Renal cortical epithelial cell (primary cell): ENCODE measurements around the gene ARHGAP23. TPM values are rescaled to one million over a fixed set of nuclear protein-coding genes. Genes with fewer than 3 reads are reported as not detected.
"Not testable (repeated sequence)": the region's sequence is repeated elsewhere in the genome, so short reads cannot be mapped to it uniquely, and the experiment has no call there.

Experiments used
- DNase-seq: peaks from one replicate; pipeline ENCODE4 v3.0.0-alpha.2; 2011; ENCODE audit warnings: low read depth
- total RNA-seq: library from RNA; depleted of rRNA; stranded (reverse); fragments of >200 nt; gene quantifications from 2 replicates; pipeline ENCODE4 v1.2.3, GENCODE V29; 2014

Gene ARHGAP23
- total RNA-seq, 1 donor from 2014 or later = 47.9 TPM

DNA sequence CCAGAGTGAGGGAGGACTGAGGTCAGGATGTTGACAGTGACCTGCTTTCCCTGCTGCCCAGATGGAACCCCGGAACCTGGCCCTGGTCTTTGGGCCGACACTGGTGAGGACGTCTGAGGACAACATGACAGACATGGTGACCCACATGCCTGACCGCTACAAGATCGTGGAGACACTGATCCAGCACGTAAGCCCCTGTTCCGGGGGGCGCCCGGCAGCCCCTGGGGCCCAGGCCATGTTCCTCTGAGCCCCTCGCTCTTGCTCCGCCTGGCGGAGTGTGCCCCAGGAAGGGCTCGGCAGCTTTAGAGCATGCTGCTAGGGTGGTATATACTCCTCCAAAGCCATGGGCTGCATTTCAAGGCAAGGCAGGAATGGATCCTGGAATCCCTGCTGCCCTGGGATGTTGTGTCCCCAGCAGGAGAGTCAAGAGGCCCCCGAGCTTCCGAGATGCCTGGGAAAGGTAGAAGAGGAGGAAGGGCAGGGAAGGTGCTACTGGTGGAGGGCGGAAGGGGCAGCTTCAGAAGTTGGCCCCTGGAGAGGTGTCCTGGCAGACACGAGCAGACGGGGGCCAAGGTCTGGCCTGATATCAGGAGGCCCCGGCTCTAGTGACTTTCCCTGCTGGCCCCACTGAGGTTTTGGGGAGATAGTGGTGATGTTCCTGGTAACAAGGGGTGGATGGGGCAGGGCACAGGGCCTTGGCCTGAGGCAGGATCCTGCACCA, 63.2 kb downstream of the ARHGAP23 start:
- DNase-seq = not testable (repeated sequence)

DNA sequence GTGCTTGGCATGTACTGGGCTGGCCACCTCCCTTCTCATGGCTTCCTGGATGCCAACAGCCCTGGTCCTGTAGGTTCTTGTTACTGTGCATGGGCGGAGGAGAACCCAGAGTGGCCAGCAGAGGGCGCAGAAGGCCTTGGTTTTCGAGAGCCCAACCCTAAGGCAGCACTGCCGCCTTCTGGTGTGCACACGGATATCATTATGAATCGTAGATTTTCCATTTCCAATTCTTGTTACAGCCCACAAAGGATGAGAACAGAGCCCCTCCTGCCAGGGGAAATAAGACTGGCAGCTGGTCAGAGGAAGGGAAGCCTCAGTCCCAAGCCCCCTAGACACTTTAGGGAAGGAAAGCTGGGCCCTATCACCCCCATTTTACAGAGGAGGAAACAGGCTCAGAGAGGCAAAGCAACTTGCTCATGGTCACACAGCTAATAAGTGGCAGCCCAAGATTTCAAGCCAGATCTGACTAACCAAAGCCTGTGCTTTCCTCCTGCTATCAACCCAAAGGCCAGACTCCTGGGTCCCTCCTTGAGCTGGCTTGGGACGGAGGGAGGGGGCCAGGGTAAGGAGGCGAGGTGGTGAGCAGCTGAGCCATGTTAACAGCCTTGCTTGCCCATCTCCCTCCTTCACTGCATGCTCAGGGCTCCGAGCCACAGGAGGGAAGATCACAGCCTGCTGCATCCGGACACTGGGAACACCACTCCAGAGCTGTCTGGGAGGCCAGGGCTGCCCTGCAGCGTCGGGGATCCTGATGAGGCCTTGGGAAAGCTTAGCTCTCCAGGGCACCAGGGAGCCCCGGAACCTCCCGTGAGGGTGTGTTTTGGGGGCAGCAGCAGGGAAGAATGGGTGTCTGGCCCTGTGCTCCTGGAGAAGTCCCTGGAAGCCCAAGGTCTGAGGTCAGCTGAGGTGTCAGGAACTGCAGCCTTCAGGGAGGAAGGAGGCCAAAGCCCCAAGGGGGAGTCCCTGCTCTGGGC, 64.1 kb downstream of the ARHGAP23 start:
- peak; percentile 79 for DNase-seq

DNA sequence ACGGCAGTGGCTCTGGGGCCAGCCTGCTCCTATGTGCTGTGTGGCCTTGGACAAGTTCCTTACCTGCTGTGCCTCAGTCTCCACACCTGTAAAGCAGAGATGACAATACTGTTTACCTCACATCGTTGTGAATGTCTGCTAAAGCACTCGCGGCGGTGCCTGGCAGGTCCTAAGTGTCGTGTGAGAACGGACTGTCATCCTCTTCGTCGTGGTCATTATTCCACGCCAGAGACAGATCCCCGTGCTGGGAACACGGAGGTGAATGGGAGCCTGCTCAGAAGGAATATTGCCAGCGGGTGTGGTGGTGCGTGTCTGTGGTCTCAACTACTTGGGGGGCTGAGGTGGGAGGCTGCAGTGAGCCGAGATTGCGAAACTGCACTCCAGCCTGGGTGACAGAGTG, 65.9 kb downstream of the ARHGAP23 start:
- DNase-seq = not testable (repeated sequence)

DNA sequence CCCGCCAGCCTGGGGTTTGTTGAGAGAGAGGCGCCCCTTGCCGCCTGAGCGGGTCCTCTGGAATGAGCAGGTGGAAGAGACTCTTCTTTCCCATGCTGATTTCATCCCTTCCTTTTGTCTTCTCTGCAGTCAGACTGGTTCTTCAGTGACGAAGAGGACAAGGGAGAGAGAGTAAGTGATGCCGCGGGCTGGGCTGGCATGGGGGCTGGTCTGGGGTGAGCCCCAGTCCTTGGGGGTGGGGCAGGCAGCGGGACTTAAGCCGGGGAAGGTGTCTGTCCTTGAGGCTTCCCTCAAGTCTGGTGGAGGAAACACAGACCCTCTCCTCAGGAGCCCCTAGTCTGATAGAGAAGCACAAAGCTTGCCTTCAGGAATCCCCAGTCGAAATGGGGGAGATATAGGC, 69.4 kb downstream of the ARHGAP23 start:
- not testable (repeated sequence) for DNase-seq

DNA sequence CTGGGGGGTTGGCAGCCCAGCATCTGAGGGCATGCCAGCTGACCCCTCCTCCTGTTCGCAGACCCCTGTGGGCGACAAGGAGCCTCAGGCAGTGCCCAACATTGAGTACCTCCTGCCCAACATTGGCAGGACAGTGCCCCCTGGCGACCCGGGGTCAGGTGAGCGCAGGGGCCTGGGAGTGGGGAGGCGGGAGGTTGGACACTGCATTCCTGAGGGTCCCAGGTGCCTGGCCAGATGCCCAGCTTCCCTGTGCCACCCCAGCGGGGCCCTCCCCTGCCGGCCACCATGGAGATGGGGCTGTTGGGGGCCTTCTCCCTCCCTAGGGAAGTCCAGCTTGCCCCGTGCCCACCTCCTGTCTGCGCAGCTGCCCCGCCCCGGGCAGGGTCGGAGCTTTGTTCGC, 70.1 kb downstream of the ARHGAP23 start:
- no peak for DNase-seq

DNA sequence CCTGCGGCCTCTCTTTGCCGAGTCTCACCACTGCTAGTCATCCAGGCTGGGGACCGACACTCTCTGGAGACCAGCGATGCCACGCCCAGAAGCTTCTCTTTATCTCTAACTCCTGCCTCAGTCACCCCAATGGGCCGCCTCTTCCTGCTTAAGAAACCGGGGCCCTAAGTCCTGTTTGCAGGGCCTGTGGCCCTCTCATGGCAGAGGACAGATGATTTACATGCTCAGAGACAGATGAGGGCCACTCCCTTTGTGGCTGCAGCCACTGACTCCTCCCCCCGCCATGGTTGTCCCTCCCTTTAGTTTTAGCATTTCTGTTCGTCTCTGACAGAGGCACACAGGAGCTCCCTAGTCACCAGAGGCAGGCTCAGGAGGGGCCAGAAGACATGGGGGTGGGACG, 71.0 kb downstream of the ARHGAP23 start:
- DNase-seq = not testable (repeated sequence)

DNA sequence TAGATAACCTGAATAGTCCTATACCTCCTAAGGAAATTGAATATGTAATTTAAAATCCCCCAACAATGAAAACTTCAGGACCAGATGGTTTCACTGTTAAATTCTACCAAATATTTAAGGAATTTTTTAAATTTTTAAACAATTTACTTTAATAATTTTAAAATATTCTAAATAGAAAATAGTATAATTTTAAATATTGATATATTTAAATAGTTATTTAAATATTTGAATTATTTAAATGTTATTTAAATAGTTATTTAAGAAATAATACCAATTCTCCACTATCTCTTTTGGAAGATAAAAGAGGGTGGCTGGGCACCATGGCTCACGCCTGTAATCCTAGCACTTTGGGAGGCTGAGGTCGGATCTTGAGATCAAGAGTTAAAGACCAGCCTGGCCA, 73.5 kb downstream of the ARHGAP23 start:
- not testable (repeated sequence) for DNase-seq

DNA sequence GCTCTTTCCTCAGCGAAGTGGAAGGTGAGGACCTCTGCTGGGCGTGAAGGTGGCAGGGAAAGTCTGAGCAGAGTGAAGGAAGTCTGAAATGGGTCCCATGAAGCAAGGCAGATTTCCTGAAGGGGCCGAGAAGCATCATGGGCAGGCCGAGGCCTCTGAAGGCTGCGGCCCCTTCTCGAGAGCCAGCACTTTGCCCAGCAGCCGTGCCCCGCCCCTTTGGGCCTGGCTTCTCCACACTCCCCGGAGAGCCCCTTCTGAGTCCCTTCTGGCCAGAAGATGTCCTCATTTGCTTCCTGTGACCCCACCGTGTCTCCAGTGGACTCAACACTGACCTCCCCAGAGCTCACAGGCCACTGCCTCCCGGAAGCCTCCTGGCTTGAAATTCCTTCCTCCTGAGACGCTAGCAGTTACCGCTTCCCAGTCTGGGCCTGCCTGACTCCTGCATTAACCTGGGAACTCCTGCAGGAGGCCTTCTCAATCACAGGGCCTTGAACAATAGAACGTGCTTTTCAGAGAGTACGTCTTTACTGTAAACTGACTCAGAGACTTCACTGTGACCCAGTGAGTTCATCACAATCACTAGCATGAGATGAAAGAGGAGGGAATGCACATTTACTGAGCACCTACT, 75.1 kb downstream of the ARHGAP23 start:
- DNase-seq = not testable (repeated sequence)

DNA sequence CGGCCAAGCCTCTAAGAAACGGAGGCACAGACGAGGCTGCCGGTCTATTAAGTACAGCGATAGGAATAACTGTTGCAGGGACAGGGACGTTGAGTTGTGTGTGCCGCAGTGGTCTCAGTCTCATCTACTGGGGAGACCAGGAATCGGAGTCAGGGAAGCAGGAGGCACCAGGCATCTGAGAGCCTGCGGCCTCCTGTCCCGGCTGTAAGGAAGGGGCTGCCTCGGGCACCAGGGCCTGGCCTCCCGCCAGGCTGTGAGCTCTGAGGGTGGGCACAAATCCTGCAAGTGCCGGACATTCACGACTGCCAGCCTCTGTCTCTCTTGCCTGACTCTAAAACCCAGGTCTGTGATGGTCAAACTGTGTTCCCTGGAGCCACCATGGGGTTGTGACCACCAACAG, 76.0 kb downstream of the ARHGAP23 start:
- no peak for DNase-seq

DNA sequence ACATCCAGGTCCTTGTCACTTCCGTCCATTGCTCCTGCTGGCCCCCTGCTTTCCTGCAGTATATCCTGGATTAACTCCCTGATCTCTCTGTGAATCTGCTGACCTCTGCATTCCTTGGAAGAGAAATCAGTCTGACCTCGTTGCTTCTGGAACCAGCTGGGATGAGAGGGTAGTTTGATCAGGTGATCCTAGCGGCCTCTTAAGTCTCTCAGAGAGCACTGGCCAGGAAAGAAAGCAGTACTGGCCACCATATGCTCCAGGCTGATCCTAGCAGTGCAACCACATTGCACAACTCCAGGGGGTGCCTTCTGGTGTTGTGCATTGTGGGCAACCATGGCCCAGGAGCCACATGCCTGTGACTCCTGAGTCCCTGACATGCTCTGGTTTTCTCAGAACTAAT, 79.2 kb downstream of the ARHGAP23 start:
- no peak for DNase-seq

DNA sequence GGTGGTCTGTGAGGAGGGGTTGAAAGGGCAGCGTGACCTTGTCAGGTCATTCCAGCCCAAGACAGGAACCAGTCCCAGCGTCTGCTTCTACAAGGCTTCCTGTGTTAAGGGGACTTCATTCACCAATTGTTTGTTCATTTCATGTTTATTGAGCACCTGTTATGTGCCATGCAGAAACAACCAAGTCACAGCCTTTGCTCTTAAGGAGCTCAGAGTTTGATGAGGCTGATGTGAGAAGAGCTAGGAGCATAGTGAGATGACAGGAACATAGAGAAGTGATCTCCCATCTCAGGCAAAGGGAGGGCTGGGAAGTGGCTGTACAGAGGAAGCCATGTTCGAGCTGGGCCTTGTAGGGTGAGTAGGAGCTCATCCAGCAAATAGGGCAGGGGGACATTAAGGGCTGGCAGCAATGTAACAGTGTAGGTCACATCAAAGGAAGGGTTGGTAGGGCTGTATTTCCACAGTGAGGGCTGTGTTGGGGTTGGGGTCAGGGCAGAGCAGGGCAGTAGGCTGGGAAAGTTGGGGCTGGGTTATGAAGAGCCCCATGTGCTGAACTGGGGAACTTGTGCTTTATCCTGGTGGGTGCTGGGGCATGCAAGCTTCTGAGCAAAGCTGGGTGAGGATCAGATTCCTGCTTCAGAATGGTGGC, 79.8 kb downstream of the ARHGAP23 start:
- DNase-seq = no peak

DNA sequence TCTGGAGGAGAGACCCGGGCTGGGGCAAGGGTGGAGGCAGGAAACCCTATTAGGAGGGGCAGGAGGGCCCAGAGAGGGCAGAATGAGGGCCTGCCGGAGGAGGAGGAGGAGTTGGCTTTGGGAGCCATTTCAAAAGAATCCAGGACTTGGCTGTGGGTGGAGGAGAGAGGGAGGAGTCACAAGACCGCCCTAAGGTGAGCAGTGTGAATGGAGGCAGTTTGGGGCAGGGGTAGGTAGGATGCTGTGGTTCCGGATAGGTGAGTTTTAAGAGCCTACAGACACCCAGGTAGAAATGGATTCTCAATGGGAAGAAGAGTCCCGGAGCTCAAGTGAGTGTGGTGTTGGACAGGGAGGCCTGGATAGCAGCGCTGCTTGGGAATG, 80.3 kb downstream of the ARHGAP23 start:
- no peak for DNase-seq

DNA sequence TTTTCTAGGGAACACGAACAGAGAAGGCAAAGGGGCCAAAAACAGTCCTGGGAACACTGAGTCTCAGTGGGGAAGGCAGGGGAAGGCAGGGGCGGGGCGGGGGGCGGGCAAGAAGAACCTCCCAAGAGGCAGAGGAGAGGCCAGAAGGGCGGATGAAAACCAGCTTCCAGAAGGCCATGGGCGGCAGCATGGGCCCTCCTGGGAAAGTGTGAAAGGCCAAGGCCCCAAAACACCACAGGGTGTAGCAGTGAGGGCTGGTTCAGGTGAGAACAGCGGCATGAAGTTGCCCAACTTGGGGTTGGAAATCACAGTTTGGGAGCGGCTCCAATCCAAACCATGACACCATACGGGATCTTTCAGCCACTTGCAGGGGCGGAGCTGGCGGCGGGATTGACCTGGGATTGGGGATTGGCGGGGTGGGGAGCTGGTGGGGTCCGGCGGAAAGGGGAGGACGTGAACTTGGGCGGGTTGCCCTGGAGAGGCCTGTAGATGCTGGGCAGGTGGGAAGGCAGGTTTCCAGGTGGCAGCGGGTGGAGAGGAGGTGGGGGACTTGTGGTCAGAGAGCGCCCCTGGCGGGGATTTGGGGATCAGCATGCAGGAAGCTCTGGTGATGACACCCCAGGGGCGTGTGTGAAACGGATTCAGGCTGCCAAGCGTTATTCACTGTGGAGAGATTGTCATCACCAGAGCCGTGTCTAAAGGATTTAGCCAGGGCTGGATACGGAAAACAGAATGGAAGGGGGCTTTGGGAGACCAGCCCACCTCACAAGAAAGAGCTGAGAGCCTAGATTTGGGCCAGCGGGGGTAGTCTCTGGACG, 80.9 kb downstream of the ARHGAP23 start:
- DNase-seq = peak; percentile 78

DNA sequence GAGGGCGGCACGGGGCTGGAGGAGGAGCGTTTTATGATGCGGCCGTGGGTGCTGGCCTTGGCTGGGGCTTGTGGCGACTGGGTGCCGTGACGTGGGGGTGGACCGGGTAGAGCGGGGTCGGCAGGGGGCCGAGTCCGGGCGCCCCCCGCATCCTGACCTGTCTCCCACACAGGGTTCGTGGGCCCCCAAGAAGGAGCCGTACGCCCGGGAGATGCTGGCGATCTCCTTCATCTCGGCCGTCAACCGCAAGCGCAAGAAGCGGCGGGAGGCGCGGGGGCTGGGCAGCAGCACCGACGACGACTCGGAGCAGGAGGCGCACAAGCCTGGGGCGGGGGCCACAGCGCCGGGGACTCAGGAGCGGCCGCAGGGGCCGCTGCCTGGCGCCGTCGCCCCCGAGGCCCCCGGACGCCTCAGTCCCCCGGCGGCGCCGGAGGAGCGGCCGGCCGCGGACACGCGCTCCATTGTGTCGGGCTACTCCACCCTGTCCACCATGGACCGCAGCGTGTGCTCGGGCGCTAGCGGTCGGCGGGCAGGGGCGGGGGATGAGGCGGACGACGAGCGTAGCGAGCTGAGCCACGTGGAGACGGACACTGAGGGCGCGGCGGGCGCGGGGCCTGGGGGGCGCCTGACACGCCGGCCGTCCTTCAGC, 81.6 kb downstream of the ARHGAP23 start:
- no peak for DNase-seq

DNA sequence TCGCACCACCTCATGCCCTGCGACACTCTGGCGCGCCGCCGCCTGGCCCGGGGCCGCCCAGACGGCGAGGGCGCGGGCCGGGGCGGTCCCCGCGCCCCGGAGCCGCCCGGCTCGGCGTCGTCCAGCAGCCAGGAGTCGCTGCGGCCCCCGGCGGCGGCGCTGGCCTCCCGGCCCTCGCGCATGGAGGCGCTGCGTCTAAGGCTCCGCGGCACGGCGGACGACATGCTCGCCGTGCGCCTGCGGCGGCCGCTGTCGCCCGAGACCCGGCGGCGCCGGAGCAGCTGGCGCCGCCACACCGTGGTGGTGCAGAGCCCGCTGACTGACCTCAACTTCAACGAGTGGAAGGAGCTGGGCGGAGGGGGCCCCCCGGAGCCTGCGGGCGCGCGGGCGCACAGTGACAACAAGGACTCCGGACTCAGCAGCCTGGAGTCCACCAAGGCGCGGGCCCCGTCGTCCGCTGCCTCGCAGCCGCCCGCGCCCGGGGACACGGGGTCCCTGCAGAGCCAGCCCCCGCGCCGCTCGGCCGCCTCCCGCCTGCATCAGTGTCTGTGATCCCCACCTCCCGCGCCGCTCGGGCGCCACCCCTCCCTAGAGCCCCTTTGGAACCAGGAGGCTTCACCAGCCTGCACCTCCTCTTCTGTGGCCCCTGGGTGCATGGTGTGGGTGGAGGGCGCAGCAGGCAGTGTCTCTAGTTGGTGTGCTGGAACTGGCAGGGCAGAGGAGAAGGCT, 82.3 kb downstream of the ARHGAP23 start:
- DNase-seq = no peak

DNA sequence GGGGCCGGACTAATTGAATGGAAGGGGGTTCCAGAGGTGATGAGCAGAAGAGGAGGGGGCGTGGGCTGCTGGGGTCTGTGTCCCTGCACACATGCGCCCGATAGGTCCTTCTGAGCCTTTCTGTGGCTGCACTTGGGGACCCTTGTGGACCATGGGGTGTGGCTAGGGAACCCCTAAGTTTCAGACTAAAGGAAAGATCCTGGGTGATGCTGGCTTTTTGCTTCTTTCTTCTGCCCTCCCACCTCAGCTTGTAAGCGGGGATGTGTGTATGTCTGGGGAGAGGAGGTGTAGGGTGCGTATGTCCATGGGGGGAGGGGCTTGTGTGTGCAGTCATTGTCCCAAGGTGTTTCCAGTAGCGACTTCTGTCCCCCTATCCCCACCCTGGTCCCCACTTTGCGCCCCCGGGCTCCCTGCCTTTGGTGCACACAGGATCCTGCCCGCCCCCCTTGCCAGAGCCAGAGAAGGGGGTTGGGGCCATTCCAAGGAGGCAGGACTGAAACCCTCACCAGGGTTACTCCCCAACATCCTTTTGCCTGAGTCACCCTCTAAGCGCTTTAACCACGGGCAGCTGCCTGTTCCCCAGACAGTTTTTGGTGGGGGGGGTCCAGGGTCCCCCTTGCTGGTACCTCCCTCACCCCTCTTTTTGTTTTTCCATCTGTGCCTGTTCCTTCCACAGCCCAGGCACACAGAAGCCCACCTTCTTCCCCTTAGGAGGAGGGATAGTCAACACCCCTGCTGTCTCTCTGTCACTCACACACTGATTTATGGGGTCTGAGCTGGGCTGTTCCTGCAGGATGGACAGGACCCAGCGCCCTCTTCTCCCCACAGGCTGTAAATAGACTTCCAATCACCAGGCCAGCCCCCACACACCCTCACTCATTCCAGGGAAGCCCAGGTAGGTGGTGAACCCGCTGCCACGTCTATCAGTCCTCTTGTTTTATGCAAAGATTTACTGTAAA, 83.2 kb downstream of the ARHGAP23 start:
- peak; percentile 26 for DNase-seq

DNA sequence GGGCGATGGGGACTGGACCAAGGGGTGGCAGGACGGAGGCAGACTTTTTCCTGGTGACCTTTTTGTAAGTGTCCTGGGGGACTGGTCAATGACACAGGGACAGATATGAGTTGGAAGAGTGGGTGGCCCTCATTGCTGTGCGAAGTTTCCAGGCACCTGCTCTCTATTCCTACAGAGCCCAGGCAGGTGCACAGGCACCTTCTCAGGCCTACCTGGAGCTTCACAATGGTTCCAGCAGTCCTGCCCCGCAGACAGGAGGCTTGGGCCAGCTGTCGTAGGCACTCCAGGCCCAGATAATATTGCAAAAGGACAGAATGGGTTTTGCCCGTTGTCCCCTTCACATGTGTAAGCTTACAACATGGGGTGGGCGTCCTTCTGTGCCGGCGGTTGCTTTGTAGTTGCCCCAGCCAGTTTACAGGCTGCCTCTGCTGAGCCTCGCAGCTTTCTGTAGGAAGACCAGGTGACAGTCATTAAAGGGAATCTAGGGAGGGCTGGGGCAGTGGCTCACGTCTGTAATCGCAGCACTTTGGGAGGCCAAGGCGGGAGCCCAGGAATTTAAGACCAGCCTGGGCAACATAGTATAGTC, 84.3 kb downstream of the ARHGAP23 start:
- no peak for DNase-seq

DNA sequence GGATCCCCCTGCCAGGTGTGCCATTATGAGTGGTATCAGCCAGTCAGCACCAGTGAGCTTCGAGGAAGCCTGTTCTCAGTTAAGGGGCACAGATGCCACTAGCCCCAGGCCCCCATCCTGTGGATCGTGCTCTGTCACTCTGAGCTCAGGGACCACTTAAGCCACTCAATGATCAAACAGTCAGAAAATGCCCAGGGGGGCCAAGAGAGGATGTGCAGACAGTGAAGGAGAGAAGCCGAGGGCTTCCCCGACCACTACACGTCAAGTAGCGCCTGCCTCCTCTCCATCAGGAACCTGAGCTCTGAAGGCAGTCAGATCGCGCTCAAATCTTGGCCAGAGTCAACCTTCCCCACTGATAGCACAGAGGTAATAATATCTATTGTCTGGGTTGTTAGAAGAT, 98.3 kb downstream of the ARHGAP23 start:
- not testable (repeated sequence) for DNase-seq
